Activated CD8-positive, alpha-beta T cell treated with anti-CD3 and anti-CD28 coated beads for 36 hours (primary cell): ENCODE data around the gene LCE3C. TPM values are rescaled to one million over a fixed set of nuclear protein-coding genes. Genes with fewer than 3 reads are reported as not detected.
A peak's percentile ranks its signal among the peaks of the same experiment; 100 is the strongest.

Source experiments
- ATAC-seq: fragments of 200-7000 bp; cut with Tn5 transposase; one replicate; pipeline ENCODE4 v1.10.0; 2021; ENCODE audit warnings: mild to moderate bottlenecking, moderate library complexity
- CTCF ChIA-PET: fragments of 350-600 bp; sonication (Branson Sonifier 250); formaldehyde crosslinking; loops from one replicate; lab custom pipeline; 2021; ENCODE audit warnings: antibody characterized with exemption; lab: Charles Lee
- POLR2A ChIA-PET: fragments of 350-600 bp; sonication (Branson Sonifier 250); formaldehyde crosslinking; loops from one replicate; lab custom pipeline; 2021; ENCODE audit warnings: antibody characterized with exemption; lab: Charles Lee
- DNase-seq: peaks from one replicate; pipeline ENCODE4 v3.0.0-alpha.2; 2020
- H3K27ac Mint-ChIP-seq: one replicate; pipeline ENCODE4 v1.8.0; 2021; ENCODE audit warnings: mild to moderate bottlenecking, mixed read lengths
- H3K27me3 Mint-ChIP-seq: one replicate; pipeline ENCODE4 v1.8.0; 2021; ENCODE audit warnings: mixed read lengths
- H3K36me3 Mint-ChIP-seq: one replicate; pipeline ENCODE4 v1.8.0; 2021; ENCODE audit warnings: low read depth, mixed read lengths
- H3K4me1 Mint-ChIP-seq: one replicate; pipeline ENCODE4 v1.8.0; 2021; ENCODE audit warnings: low read depth, mixed read lengths
- H3K4me3 Mint-ChIP-seq: one replicate; pipeline ENCODE4 v1.8.0; 2021; ENCODE audit warnings: mild to moderate bottlenecking, moderate library complexity, mixed read lengths
- H3K9me3 Mint-ChIP-seq: one replicate; pipeline ENCODE4 v1.8.0; 2021; ENCODE audit warnings: mixed read lengths
- CTCF ChIP-seq: fragments of 200-600 bp; IDR thresholded peaks from one replicate; pipeline ENCODE4 v1.8.0; 2022; ENCODE audit warnings: antibody characterized with exemption, mild to moderate bottlenecking
- intact Hi-C: fragments of 100-400 bp; cut with micrococcal nuclease; formaldehyde crosslinking; loops from one replicate; pipeline ENCODE4 v1.10.0; 2022
- total RNA-seq, 2 experiments: library from RNA; stranded (reverse); gene quantifications; one replicate each; pipeline ENCODE4 v1.2.3, GENCODE V29; 2021

Gene LCE3C
- total RNA-seq, 2 experiments from 2014 or later, result not detected

- no peak for ATAC-seq
- H3K36me3 Mint-ChIP-seq, result no peaks in the 10 kb centered on the region
- intact Hi-C loops, result no loop called here
Observed at GRCh38 chr1:152621993-152622392, 22.0 kb downstream of the LCE3C start.

GRCh38 chr1:152622803-152623202 lies 22.8 kb downstream of the LCE3C start, which contains the start of gene LCE3A:
Gene LCE3A (minus strand): TSS chr1:152623103. CDS start chr1:152623103, 0 bp downstream.
- H3K27ac Mint-ChIP-seq, result no peak within 1 kb of the TSS
- H3K27me3 Mint-ChIP-seq, result peaks cover 18% of the 10 kb centered on the region
- peaks cover 9% of the 10 kb centered on the region for H3K9me3 Mint-ChIP-seq
- ChIA-PET POLR2A (no interaction called here), CTCF (interaction anchor here (1.0 to 1.3 kb wide), 3 partner anchors 17 to 45 kb away, joined by 3 read pairs; no protein-coding TSS in a partner anchor)
- intact Hi-C loops, result no loop called here
- no peak for TF ChIP-seq CTCF
- ATAC-seq (no peak), DNase-seq (peak; percentile 7)
- no peak within 1 kb of the TSS for H3K4me3 Mint-ChIP-seq
- H3K36me3 Mint-ChIP-seq, result no peaks in the 10 kb centered on the region
- H3K4me1 Mint-ChIP-seq, result peaks cover 3% of the 10 kb centered on the region

More at GRCh38 chr1:152621993-152622392, 22.0 kb downstream of the LCE3C start:
- no peak for TF ChIP-seq CTCF
- H3K27ac Mint-ChIP-seq, result no peak overlapping the region
- no peak overlapping the region for H3K4me3 Mint-ChIP-seq
- POLR2A ChIA-PET, result no interaction called here
- no peak for DNase-seq
- CTCF ChIA-PET, result interaction anchor here (1.2 to 1.3 kb wide), 2 partner anchors 26 to 44 kb away, joined by 3 read pairs; no protein-coding TSS in a partner anchor
- H3K9me3 Mint-ChIP-seq, result peaks cover 9% of the 10 kb centered on the region
- H3K4me1 Mint-ChIP-seq, result peaks cover 3% of the 10 kb centered on the region
- H3K27me3 Mint-ChIP-seq, result peaks cover 16% of the 10 kb centered on the region

- Mint-ChIP-seq H3K4me1 (peaks cover 3% of the 10 kb centered on the region), H3K36me3 (no peaks in the 10 kb centered on the region), H3K4me3 (no peak overlapping the region), H3K9me3 (peaks cover 9% of the 10 kb centered on the region), H3K27ac (no peak overlapping the region), H3K27me3 (peaks cover 18% of the 10 kb centered on the region)
- TF ChIP-seq CTCF, result peak; percentile 58
- DNase-seq, result peak; percentile 41
- CTCF ChIA-PET, result interaction anchor here (0.7 to 1.2 kb wide), 3 partner anchors 16 to 34 kb away, joined by 3 read pairs; no protein-coding TSS in a partner anchor
- POLR2A ChIA-PET, result no interaction called here
- peak; percentile 55 for ATAC-seq
- intact Hi-C loops, result no loop called here
Observed at GRCh38 chr1:152623203-152623844, 23.3 kb downstream of the LCE3C start.

- POLR2A ChIA-PET, result no interaction called here
- no peak overlapping the region for H3K4me3 Mint-ChIP-seq
- peaks cover 3% of the 10 kb centered on the region for H3K4me1 Mint-ChIP-seq
- H3K9me3 Mint-ChIP-seq, result no peaks in the 10 kb centered on the region
- intact Hi-C loops, result no loop called here
- CTCF ChIA-PET, result no interaction called here
- TF ChIP-seq CTCF, result no peak
- H3K27me3 Mint-ChIP-seq, result peaks cover 21% of the 10 kb centered on the region
- no peak overlapping the region for H3K27ac Mint-ChIP-seq
- ATAC-seq, result no peak
- no peaks in the 10 kb centered on the region for H3K36me3 Mint-ChIP-seq
- DNase-seq, result no peak
Observed at GRCh38 chr1:152626744-152627143, 26.7 kb downstream of the LCE3C start.

- ChIA-PET POLR2A (no interaction called here), CTCF (no interaction called here)
- DNase-seq, result no peak
Observed at GRCh38 chr1:152630596-152630995, 30.6 kb downstream of the LCE3C start.

More at GRCh38 chr1:152630596-152630995, 30.6 kb downstream of the LCE3C start:
- intact Hi-C loops, result no loop called here
- peaks cover 3% of the 10 kb centered on the region for H3K9me3 Mint-ChIP-seq
- no peaks in the 10 kb centered on the region for H3K4me1 Mint-ChIP-seq
- no peak for ATAC-seq
- no peaks in the 10 kb centered on the region for H3K36me3 Mint-ChIP-seq
- H3K27ac Mint-ChIP-seq, result no peak overlapping the region
- H3K4me3 Mint-ChIP-seq, result no peak overlapping the region
- peaks cover 14% of the 10 kb centered on the region for H3K27me3 Mint-ChIP-seq
- no peak for TF ChIP-seq CTCF
